ENCODE measurements around the gene NFE2.
A peak's percentile ranks its signal among the peaks of the same experiment; 100 is the strongest.
"Not testable (repeated sequence)": the region's sequence is repeated elsewhere in the genome, so short reads cannot be mapped to it uniquely, and the experiment has no call there.

NFE2 gene

DNA sequence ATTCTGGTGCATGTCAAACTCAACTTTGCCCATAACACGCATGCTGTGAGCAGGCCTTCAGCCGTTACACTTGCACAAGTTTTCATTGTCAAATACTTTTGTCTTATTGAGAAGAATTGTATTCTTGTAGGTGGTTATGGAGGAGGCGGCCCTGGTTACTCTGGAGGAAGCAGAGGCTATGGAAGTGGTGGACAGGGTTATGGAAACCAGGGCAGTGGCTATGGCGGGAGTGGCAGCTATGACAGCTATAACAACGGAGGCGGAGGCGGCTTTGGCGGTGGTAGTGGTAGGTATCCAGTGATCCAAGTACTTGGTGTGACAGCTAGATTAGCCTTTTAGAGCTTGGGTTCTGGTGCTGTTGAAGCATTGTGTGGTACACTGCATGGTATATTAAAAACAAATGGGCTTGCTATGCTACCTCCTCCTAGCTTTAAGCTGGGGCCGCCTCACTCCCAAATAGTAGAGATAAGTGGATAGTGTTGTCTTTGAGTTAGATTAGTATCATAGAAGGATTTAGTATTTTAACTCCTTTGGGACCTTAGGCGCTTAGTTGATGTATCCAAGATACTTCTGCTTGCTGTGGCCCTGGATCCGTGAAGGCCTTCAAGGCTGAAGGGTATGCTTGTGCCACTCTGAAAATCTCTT lies 17.7 kb downstream of the NFE2 start:
- no peak for DNase-seq

DNA sequence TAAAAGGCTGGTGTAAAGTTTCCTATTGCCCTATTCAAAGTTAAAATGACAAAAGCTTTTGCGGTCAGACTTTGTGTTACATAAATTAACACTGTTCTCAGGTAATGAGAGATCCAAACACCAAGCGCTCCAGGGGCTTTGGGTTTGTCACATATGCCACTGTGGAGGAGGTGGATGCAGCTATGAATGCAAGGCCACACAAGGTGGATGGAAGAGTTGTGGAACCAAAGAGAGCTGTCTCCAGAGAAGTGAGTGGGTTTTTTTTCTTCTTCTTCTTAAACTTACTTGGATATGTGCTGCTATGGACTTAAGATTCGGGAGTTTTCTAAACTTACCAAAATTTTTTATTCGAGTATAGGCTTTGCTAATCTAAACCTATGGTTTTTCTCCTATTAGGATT lies 19.1 kb downstream of the NFE2 start:
- not testable (repeated sequence) for DNase-seq

DNA sequence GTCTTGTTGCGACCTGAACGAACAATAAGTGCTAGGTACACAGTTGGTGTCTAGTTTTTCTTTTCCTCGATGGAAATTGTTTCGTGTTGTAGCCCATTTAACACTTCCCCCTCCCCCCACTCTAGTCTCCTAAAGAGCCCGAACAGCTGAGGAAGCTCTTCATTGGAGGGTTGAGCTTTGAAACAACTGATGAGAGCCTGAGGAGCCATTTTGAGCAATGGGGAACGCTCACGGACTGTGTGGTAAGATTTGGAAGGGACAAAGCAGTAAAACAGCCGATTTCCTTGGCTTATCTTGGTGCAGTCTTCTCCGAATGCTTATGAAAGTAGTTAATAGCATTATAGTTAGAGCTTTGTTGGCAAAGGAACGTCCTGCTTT lies 19.6 kb downstream of the NFE2 start:
- DNase-seq: not testable (repeated sequence)

GRCh38 chr12:54280468-54281260 lies 20.2 kb downstream of the NFE2 start, which contains the start of gene HNRNPA1:
TSS of gene HNRNPA1 (plus strand) at chr12:54280726. CDS start at chr12:54280808, 82 bp downstream.
- peak; percentile 82 for DNase-seq

GRCh38 chr12:54279632-54280467 lies 21.0 kb downstream of the NFE2 start, which contains the start of gene CBX5:
TSS of gene CBX5 (minus strand) at chr12:54280122. CDS start at chr12:54257650, 22,472 bp downstream.
- peak; percentile 99 for DNase-seq

- DNase-seq: no peak
Measured at GRCh38 chr12:54279227-54279631, 21.6 kb downstream of the NFE2 start.

DNA sequence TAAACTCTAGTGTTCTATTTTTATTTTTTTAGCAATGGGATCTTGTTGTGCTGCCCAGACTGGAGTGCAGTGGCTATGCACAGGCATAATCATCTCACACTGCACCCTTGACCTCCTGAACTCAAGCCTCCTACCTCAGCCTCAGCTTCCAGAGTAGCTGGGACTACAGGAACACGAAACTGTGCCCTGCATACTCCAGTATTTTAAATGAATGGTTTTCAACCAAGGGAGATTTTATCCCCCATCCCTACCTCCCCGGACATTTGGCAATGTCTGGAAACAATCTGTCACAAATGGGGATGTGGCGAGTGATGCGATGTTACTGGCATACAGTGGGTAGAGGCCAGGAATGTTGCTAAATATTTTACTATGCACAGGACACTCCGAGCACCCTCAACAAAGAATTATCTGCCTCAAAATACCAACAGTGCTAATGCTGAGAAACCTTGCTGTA lies 23.0 kb downstream of the NFE2 start:
- no peak for DNase-seq

DNA sequence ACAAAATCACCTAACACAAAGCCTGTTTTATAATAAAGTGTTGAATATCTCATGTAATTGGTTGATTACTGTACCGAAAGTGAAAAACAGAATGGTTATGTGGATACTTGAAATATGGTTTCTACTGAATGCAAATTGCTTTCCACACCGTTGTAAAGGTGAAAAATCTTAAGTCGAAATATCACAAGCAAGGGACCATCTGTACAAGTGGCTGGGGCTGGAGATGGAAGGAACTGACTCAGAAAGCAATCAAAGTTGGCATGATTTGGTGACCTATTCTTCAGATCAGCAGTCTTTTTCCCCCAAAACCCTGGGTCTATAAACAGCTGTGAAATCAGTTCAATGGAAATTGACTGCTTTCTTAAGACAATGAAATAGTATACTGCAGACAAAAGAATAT lies 24.4 kb downstream of the NFE2 start:
- DNase-seq: no peak

- no peak for DNase-seq
Measured at GRCh38 chr12:54273981-54274380, 26.8 kb downstream of the NFE2 start.

- DNase-seq: no peak
Measured at GRCh38 chr12:54272214-54272613, 28.6 kb downstream of the NFE2 start.

DNA sequence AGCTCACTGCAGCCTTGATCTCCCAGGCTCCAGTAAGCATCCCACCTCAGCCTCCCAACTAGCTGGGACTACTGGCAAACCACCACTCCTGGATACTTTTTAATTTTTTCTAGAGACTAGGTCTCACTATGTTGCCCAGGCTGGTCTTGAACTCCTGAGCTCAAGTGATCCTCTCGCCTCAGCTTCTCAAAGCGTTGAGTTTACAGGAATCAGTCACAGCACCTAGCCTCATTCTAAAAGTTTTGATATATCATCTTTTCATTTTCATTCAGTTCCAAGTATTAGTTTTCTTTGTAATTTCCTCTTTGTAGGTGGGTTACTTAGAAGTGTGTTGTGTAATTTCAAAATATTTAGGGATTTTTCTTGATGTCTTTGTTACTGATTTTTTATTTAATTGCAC lies 30.5 kb downstream of the NFE2 start:
- no peak for DNase-seq

- no peak for DNase-seq
Measured at GRCh38 chr12:54266852-54267251, 34.0 kb downstream of the NFE2 start.

DNA sequence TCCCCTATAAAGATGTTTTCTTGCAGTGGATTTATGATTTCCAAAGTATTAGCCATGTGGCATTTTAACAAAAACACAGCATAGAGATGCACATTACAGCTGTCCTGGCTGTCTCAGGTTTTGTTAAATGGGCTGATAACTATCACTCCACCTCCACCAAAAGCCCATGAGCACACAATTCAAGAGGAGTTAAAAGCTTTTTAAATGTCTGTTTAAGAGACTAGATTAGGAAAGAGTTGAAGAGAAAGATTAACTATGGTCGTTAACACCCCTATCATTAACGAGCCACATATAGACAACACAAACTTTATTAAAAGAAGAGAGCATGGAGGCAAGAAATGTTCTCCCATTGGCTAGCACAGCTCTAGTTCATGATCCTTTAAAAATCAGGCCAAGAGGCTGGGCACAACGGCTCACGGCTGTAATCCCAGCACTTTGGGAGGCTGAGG lies 35.4 kb downstream of the NFE2 start:
- no peak for DNase-seq

GRCh38 chr12:54262403-54262925 lies 38.4 kb downstream of the NFE2 start:
- no peak for DNase-seq

DNA sequence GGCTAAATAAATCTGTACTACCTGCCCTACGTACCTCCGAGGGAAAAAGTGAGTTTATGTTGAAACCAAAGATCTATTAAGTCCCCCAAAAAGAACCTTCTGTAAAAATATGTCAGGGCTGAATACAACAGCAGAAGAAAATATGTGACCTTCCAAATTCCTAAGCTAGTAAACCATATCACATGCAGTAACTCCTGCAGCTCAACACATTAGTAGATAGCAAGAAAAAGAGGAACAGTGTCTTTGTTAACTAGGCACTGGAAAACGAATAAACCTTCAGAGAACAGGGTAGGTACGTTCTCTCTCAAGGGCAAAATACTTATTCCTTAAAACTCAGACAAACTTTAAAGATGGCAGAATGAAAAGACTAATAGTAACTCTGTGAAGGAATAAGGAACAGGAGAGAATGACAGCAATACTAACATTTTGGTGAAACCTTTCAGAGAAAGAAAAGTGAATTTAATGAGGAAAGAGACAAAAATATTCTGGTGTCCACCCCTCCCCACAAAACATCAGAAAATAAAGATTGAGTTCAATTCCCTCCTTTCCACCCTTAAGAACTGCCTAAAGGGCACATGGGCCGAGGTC lies 38.9 kb downstream of the NFE2 start:
- DNase-seq: no peak

DNA sequence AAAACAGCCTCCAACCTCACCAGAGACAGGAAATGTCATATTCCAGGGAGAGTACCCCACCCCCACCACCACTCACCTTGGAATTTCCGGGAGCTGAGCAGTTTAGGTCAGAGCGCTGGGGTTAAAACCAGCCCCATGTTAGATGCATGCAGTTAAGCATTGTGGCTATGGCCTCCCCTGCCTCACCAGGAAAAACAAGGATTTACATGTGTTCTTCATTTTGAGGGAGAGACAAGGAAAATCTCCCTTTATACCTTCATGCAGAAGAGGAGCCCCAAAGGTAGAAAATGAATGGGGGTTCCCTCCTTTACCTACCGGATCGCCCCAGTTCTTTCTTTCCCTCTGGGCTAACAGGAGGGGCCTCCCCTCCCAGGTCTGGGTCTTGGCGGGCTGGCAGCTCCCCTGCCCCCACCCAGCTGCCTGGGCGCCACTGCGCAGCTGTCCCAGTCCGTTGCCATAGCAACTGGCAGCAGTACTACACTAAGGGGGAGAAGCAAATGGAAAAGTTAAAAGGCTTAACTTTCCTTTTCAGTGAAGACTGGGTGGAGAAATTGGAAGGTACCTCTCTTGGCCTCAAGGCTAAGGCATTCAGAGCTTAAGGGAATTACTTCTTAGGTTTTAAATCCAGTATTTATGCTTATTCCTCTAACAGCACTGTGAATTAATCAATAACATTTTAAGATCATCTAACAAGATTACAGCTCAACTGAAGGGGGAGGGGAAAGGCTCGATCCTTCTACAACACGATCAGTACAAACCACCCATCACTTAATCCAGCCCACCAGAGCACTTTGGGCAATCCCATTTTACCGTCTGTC lies 41.4 kb downstream of the NFE2 start:
- DNase-seq: no peak

- DNase-seq: no peak
Measured at GRCh38 chr12:54258201-54258681, 42.6 kb downstream of the NFE2 start.

DNA sequence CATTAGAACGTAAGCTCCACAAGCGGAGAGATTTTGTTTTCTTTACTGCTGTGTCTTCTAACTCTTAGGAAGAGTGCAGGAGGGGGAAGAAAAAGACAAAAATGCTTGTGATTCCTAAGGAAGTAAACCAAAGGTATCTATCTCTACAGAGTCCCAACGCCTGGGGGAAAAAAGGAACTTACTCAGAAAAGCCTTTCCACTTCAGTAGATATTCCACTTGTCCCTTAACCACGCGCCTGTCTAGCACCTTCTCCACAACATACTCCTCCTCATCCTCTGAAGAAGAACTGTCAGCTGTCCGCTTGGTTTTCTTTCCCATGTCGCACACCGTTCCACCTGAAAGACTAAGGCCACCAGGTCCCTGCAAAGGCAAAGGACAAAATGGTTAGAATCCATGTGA lies 43.5 kb downstream of the NFE2 start:
- no peak for DNase-seq

DNA sequence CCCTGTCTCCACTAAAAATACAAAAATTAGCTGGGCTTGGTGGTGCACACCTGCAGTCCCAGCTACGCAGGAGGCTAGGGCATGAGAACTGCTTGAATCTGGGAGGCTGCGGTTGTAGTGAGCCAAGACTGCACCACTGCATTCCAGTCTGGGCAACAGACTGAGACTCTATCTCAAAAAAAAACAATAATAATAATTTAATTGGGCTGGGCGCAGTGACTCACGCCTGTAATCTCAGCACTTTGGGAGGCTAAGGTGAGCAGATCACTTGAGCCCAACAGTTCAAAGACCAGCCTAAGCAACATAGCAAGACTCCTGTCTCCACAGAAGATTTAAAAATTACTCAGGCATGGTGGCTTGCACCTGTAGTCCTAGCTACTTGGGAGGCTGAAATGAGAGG lies 47.6 kb downstream of the NFE2 start:
- DNase-seq: no peak

DNA sequence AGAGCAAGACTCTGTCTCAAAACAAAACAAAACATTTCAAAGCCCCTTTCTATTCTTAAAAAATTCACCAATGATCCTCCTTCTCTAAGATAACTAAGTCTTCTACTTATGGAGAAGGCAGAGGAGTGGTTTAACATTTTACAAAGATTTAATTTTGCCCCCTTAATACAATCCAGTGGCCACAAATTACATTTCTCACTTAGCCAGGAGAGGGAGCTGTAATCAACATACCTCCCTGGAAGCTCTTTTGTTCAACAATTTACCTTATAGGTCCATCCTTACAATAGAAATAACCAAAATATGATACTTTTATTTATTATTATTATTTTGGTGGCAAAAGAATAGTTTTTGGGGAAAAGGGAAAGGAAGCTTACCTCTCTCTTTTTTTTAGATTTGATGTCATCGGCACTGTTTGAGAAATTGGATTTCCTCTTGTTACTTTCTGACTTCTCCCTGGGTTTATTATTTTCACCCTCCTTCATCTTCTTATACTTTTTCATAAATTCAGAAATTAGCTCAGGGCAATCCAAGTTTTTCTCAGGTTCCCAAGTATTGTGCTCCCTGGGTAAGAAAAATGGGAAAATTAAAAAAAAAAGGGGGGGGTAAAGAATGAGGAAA lies 49.0 kb downstream of the NFE2 start:
- no peak for DNase-seq

DNA sequence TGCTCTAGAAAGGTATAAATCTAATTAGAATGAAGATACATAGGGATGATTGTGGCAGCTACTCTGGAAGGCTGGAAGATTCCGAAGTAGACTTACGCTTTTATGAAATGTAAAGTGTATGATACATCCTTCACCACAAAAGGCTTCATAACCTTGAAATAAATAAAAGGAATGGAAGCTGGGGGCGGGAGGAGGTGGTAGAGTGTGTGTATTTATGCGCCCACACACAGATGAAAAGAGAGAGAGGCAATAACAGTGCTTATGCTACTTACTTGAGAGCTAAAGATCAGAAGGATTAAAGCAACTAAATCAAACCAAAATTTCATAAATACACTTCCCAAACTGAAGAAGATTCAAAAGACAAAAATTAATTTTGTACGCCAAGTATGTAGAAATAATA lies 51.3 kb downstream of the NFE2 start:
- no peak for DNase-seq
